Amniotic epithelial cell (primary cell): ENCODE measurements around the gene PITPNC1.
A peak's percentile ranks its signal among the peaks of the same experiment; 100 is the strongest.
"Not testable (repeated sequence)": the region's sequence is repeated elsewhere in the genome, so short reads cannot be mapped to it uniquely, and the experiment has no call there.

Source experiments
- DNase-seq: peaks from one replicate; pipeline ENCODE4 v3.0.0-alpha.2; 2010; ENCODE audit warnings: low read depth

The PITPNC1 gene

GRCh38 chr17:67461228-67461780 is 84.2 kb downstream of the PITPNC1 start:
- no peak for DNase-seq

GRCh38 chr17:67461876-67462275 is 84.8 kb downstream of the PITPNC1 start:
- DNase-seq: no peak

- no peak for DNase-seq
These were observed 89.2 kb downstream of the PITPNC1 start for GRCh38 chr17:67466251-67466796.

GRCh38 chr17:67467500-67468455 is 90.7 kb downstream of the PITPNC1 start:
- no peak for DNase-seq

GRCh38 chr17:67469208-67469980 is 92.3 kb downstream of the PITPNC1 start:
- DNase-seq: peak; percentile 60

- DNase-seq: no peak
These were observed 93.1 kb downstream of the PITPNC1 start for GRCh38 chr17:67470163-67470562.

- DNase-seq: no peak
These were observed 94.0 kb downstream of the PITPNC1 start for GRCh38 chr17:67471118-67471517.

- DNase-seq: not testable (repeated sequence)
These were observed 95.5 kb downstream of the PITPNC1 start for GRCh38 chr17:67472606-67473005.

- no peak for DNase-seq
These were observed 97.1 kb downstream of the PITPNC1 start for GRCh38 chr17:67474081-67474661.

- peak; percentile 50 for DNase-seq
These were observed 98.3 kb downstream of the PITPNC1 start for GRCh38 chr17:67475161-67475937.

- DNase-seq: no peak
These were observed 99.8 kb downstream of the PITPNC1 start for GRCh38 chr17:67476787-67477335.

GRCh38 chr17:67477687-67478086 is 100.6 kb downstream of the PITPNC1 start:
- DNase-seq: no peak

GRCh38 chr17:67478401-67479041 is 101.4 kb downstream of the PITPNC1 start:
- no peak for DNase-seq

- DNase-seq: no peak
These were observed 102.1 kb downstream of the PITPNC1 start for GRCh38 chr17:67479148-67479547.

GRCh38 chr17:67480959-67481358 is 103.9 kb downstream of the PITPNC1 start:
- DNase-seq: not testable (repeated sequence)

GRCh38 chr17:67481808-67482207 is 104.7 kb downstream of the PITPNC1 start:
- peak; percentile 30 for DNase-seq

- no peak for DNase-seq
These were observed 105.7 kb downstream of the PITPNC1 start for GRCh38 chr17:67482764-67483163.

- no peak for DNase-seq
These were observed 107.2 kb downstream of the PITPNC1 start for GRCh38 chr17:67484261-67484660.

GRCh38 chr17:67485666-67486065 is 108.6 kb downstream of the PITPNC1 start:
- no peak for DNase-seq

GRCh38 chr17:67487506-67487905 is 110.4 kb downstream of the PITPNC1 start:
- no peak for DNase-seq
